Thyroid gland (tissue), 4 donors: ENCODE measurements around the gene FAM114A1.

Source experiments
- CTCF ChIP-seq, 6 experiments: fragments of 200-600 bp in 3 of 6; fragments of 450-650 bp in 3 of 6; sonication (generic) in 3 of 6; IDR thresholded peaks; one replicate each; pipeline ENCODE4 v1.5.1; 2016 to 2019; ENCODE audit warnings: antibody characterized with exemption in 6 of 6, mild to moderate bottlenecking in 2 of 6, inconsistent platforms in 1 of 6, moderate library complexity in 1 of 6
- POLR2A ChIP-seq, 2 donors: fragments of 450-650 bp; IDR thresholded peaks; one replicate each; pipeline ENCODE4 v1.6.1; 2017; ENCODE audit warnings: antibody characterized with exemption in 2 of 2, mild to moderate bottlenecking in 2 of 2, moderate library complexity in 1 of 2

- no peak for TF ChIP-seq CTCF (IDR thresholded peaks at IDR 0.05)
- no peak for TF ChIP-seq POLR2A (IDR thresholded peaks at IDR 0.05)
These were observed 51.9 kb downstream of the FAM114A1 start for GRCh38 chr4:38919494-38919893.
